ENCODE data around the gene GUCA2A. TPM values are rescaled to one million over a fixed set of nuclear protein-coding genes. Genes with fewer than 3 reads are reported as not detected.

Gene GUCA2A
- total RNA-seq, 1 experiment from 2014 or later = not detected

GRCh38 chr1:42140191-42140590 is 24.4 kb downstream of the GUCA2A start:
- POLR2A ChIA-PET = no interaction called here
- TF ChIP-seq TCF7L2 (IDR thresholded peaks at IDR 0.05; ENCODE audit: low read depth, low read length) (no peak), CTCF (IDR thresholded peaks at IDR 0.05) (no peak), POLR2AphosphoS5 (IDR thresholded peaks at IDR 0.05; ENCODE audit: low read depth, low read length) (no peak), SIN3A (IDR thresholded peaks at IDR 0.05; ENCODE audit: borderline replicate concordance, insufficient read depth, low read depth, low read length) (no peak), REST (IDR thresholded peaks at IDR 0.05; ENCODE audit: insufficient read depth in 1 of 2, low read depth in 2 of 2, low read length in 1 of 2) (no peak)
- H3K9me3 ChIP-seq (ENCODE audit: control insufficient read depth, insufficient read depth, low read depth, low read length) = no peaks in the 10 kb centered on the region
- CTCF ChIA-PET = no interaction called here
- ATAC-seq (no peak), DNase-seq (ENCODE audit: low read depth, low spot score) (no peak)
- BruUV-seq (replicated peaks) = no TSS peak
- intact Hi-C loops (cut with micrococcal nuclease; ENCODE audit: unreplicated experiment) = no loop called here
- H3K27ac ChIP-seq (ENCODE audit: low read length) = no peak overlapping the region
- H3K27me3 ChIP-seq (ENCODE audit: control insufficient read depth, insufficient read depth, low read length) = peaks cover 3% of the 10 kb centered on the region; the same call in 1 of the 2 replicates
- in situ Hi-C loops (cut with HindIII; ENCODE audit: low pct_unique_long_range_greater_than_20kb, low sequenced_read_pairs) = no loop called here
- H3K36me3 ChIP-seq (ENCODE audit: control insufficient read depth, insufficient read depth, low read length) = no peaks in the 10 kb centered on the region
- no peak overlapping the region for H3K4me3 ChIP-seq (ENCODE audit: low read depth in 2 of 2, low read length in 2 of 2)
- no peaks in the 10 kb centered on the region for H3K4me1 ChIP-seq (ENCODE audit: control insufficient read depth, insufficient read depth, low read length)

DNA sequence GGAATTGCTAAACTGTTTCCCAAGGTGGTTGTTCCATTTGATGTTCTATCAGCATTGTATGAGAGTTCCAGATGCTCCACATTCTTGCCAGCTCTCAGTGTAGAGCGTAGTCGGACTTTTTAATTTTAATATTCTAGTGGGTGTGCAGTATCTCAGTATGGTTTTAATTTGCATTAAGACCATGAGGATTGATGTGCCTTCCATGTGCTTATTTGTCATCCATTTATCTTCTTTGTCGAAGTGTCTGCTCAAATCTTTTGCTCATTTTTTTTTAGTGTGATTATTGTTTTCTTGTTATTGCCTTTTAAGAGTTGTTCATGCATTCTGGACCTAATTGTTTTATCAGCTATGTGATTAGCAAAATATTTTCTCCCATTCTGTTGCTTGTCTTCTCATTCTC is 25.1 kb downstream of the GUCA2A start:
- in situ Hi-C loops (cut with HindIII; ENCODE audit: low pct_unique_long_range_greater_than_20kb, low sequenced_read_pairs) = no loop called here
- Histone ChIP-seq H3K27ac (ENCODE audit: low read length) (no peak overlapping the region), H3K9me3 (ENCODE audit: control insufficient read depth, insufficient read depth, low read depth, low read length) (no peaks in the 10 kb centered on the region), H3K36me3 (ENCODE audit: control insufficient read depth, insufficient read depth, low read length) (no peaks in the 10 kb centered on the region), H3K4me3 (ENCODE audit: low read depth in 2 of 2, low read length in 2 of 2) (no peak overlapping the region), H3K27me3 (ENCODE audit: control insufficient read depth, insufficient read depth, low read length) (peaks cover 3% of the 10 kb centered on the region; the same call in 1 of the 2 replicates), H3K4me1 (ENCODE audit: control insufficient read depth, insufficient read depth, low read length) (no peaks in the 10 kb centered on the region)
- CTCF ChIA-PET = no interaction called here
- intact Hi-C loops (cut with micrococcal nuclease; ENCODE audit: unreplicated experiment) = no loop called here
- POLR2A ChIA-PET = interaction anchor here (0.5 kb wide), 1 partner anchor 42 kb away, joined by 3 read pairs; no protein-coding TSS in a partner anchor
- no TSS peak for BruUV-seq (replicated peaks)
- no peak for TF ChIP-seq REST (IDR thresholded peaks at IDR 0.05; ENCODE audit: insufficient read depth in 1 of 2, low read depth in 2 of 2, low read length in 1 of 2)
- no peak for TF ChIP-seq SIN3A (IDR thresholded peaks at IDR 0.05; ENCODE audit: borderline replicate concordance, insufficient read depth, low read depth, low read length)
- TF ChIP-seq CTCF (IDR thresholded peaks at IDR 0.05) = no peak
- TF ChIP-seq POLR2AphosphoS5 (IDR thresholded peaks at IDR 0.05; ENCODE audit: low read depth, low read length) = no peak
- TF ChIP-seq TCF7L2 (IDR thresholded peaks at IDR 0.05; ENCODE audit: low read depth, low read length) = no peak
- ATAC-seq (no peak), DNase-seq (ENCODE audit: low read depth, low spot score) (no peak)

Data from Panc1 (cell line).